AG20443 (cell line): ENCODE results near the gene MEGF9.
A peak's percentile ranks its signal among the peaks of the same experiment; 100 is the strongest.

Source experiments
- DNase-seq: peaks from one replicate; pipeline ENCODE4 v3.0.0; 2012; ENCODE audit warnings: low spot score, mixed read lengths

The MEGF9 gene

GRCh38 chr9:120705174-120705573, 9.1 kb downstream of the MEGF9 start:
- no peak for DNase-seq

GRCh38 chr9:120702075-120702474, 12.2 kb downstream of the MEGF9 start:
- no peak for DNase-seq

DNA sequence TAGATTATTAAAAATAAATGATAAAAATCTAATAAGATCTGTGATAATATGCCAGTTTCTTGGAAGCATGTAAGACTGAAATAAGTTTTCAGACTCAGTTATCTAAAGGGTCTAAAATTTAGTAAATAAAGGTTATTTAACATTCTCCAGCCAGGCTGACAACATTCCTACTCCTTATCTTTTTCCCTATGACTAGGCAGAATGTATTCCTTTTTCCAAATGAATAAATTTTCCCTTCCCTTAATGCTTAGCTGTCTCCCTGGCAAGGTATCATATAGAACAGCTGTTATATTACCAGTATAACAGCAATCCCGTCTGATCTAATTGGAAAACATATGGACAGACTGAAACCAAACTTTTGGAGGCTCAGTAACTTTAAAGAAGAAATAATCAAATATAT, 13.0 kb downstream of the MEGF9 start:
- DNase-seq, result no peak

DNA sequence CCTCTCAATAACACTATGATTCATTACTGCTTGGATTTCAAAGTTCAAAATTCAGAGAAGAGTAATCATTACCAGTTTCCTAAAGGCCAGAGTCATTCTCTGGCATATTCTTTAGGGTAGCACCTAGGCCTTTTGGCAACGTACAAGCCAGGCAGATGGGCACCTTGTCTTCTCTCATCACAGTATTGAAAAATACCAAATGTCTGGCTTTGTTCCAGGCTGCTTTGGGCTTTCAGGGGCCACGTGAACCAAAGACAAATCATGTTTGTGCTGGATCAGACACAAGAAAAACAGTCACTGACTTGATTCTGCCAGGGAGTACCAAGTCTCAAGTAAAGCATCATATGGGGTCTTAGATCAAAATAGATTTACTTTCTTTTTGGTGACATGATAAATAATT, 15.5 kb downstream of the MEGF9 start:
- DNase-seq, result no peak

DNA sequence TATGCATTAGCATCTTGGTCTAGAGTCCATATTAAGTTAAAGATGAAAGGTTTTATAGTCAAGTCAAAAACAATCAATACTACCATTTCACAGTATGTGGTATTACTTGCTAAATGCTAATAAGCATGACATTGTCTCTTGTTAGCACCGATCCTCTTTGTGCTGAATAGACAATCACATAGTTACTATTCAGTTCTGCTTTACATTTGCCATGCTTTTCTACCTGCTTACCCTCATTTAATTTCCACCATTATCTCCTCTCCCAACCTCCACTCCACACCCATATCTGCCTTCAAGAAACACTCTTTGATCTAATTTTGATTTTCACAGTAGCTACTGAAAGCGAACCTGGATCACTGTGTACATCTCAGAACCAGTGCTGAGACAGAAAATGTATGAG, 16.8 kb downstream of the MEGF9 start:
- DNase-seq, result no peak

DNA sequence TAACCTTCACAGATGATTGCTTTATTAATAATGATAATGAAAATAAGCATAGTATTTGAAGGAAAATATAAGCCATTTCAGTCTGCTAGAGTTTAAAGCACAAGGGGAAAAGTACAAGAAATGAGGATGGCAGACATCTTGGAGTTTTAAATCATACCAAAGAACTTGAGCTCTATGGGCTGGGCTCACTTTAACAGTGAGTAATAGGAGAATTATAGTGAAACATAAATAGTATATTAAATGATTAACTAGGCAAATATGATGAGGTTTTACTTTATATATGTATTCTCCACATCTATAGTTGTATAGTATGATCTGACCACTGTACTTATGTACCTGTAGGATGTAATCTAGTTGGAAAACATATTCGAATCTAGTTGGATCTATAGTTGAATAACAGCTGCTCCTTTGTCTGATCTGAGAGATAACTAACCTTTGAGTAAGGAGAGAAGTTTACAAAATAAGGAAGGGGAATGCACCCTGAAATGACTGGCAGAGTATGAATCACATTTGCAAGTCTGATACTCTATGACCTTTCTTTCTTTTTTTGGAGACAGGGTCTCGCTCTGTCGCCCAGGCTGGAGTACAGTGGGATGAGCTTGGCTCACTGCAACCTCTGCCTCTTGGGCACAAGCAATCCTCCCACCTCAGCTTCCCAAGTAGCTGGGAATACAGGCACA, 17.6 kb downstream of the MEGF9 start:
- no peak for DNase-seq

GRCh38 chr9:120694559-120694958, 19.7 kb downstream of the MEGF9 start:
- no peak for DNase-seq

- no peak for DNase-seq
Measured at GRCh38 chr9:120693700-120694008, 20.6 kb downstream of the MEGF9 start.

- peak; percentile 58 for DNase-seq
Measured at GRCh38 chr9:120692901-120693699, 21.2 kb downstream of the MEGF9 start.

GRCh38 chr9:120690372-120690771, 23.9 kb downstream of the MEGF9 start:
- DNase-seq, result no peak

DNA sequence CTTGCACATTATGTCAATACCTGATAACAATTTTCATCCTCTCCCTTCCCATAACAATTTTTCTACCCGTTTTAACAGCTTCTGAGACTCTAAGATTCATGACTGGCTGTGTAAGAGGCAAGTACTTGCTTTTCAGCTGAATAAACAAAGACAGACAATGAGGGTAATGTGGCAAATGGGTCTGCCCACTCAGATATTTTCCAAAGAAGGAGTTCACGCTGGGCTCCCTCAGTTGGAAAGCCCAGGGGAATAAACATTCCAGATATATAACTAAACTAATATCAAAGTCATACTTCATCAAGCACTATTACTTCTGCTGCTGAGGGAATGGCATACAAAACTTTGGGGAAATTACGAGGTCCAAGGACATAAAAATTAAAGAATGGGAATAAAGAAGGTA, 24.4 kb downstream of the MEGF9 start:
- no peak for DNase-seq

DNA sequence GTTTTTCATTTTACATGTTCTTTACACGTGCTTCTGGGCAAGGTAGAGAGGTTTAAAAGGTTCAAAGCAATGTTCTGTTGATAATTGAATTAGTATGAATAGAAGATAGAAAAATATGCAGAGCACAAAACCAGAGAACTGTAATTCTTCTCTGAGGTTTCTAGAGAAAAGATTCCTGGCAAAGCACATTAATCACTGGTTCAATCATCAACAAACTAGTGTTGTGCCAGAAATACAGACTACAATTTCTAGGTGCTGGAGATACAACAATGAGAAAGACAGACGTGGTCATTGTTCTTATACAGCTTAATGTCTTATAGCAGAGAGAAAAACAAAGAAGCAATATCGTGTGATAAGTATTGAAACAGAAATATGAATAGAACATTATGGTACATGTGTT, 25.5 kb downstream of the MEGF9 start:
- DNase-seq, result no peak

DNA sequence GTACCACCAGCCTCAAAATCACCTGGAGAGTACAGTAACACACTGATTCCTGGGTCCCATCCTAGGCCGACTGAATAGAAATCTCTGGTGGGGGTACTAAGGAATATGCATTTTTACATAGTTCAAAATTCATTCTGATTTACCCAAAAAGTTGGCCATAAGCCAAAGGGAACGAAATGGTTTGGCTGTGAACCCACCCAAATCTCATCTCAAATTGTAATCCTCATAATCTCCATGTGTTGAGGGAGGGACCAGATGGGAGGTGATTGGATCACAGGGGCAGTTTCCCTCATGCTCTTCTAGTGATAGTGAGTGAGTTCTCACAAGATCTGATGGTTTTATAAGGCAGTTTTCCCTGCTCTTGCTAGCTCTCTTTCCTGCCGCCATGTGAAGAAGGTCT, 31.1 kb downstream of the MEGF9 start:
- DNase-seq, result no peak

GRCh38 chr9:120681121-120681520, 33.1 kb downstream of the MEGF9 start:
- no peak for DNase-seq

DNA sequence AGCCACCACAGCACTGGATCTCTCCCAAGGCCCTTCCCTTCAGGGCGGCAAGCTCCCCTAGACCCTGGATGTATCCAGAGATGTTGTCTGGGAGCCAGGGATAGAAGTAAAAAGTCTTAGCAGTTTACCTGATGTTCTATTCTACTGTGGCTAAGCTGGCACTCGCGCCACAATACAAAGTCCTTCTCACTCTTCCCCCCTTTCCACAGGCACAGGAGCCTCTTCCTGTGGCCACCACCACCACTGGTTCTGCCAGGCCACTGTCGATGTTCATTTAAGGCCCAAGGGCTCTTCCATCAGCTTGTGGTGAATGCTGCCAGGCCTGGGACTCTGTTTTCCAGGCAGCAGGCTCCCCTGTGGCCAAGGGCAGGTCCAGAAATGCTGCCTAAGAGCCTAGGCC, 33.7 kb downstream of the MEGF9 start:
- no peak for DNase-seq

GRCh38 chr9:120680161-120680560, 34.1 kb downstream of the MEGF9 start:
- DNase-seq, result no peak

- no peak for DNase-seq
Measured at GRCh38 chr9:120677965-120678364, 36.3 kb downstream of the MEGF9 start.

DNA sequence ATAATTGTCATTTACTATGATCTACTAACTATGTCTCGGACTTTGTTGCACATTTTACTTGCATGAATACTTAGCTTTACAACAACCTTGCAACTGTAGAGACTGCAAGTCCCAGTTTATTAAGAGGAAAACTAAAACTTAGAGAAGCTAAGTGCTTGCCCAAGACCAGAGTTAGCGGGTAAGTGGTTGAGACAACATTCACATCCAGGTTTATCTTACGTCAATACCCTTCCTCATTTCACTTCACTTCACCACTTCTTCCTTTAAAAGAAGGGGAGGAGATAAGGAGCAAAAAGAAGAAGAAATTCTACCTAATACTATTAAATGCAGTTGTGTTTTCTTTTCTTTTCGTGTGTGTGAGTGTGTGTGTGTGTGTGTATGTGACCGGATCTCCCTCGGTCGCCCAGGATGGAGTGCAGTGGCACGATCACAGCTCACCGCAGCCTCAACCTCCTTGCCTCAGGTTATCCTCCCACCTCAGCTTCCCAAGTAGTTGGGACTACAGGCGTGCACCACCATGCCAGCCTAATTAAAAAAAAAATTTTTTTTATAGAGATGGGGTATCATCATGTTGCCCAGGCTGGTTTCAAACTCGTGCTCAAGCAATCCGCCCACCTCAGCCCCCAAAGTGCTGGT, 37.4 kb downstream of the MEGF9 start:
- no peak for DNase-seq

DNA sequence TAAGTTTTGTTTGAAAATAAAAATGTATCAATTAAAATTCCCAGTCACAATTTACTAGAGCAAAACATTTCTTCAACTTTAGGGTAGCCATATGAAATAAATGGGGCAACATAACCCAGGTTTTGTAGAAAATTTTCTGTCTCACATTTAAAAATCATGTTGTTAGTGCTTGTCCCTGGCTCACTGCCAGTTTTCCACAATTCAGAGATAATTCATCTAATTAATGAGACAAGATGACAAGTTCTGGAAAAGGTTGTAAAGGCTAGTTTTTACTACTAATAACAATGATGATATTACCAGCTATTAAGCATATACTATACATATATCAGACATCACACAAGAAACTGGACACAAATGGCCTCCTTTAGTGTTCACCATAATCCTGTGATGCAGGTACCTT, 45.9 kb downstream of the MEGF9 start:
- no peak for DNase-seq

- DNase-seq, result no peak
Measured at GRCh38 chr9:120663950-120664349, 50.3 kb downstream of the MEGF9 start.

GRCh38 chr9:120663380-120663779, 50.9 kb downstream of the MEGF9 start:
- no peak for DNase-seq

- DNase-seq, result no peak
Measured at GRCh38 chr9:120662513-120662912, 51.8 kb downstream of the MEGF9 start.

GRCh38 chr9:120659676-120660075, 54.6 kb downstream of the MEGF9 start:
- DNase-seq, result no peak

DNA sequence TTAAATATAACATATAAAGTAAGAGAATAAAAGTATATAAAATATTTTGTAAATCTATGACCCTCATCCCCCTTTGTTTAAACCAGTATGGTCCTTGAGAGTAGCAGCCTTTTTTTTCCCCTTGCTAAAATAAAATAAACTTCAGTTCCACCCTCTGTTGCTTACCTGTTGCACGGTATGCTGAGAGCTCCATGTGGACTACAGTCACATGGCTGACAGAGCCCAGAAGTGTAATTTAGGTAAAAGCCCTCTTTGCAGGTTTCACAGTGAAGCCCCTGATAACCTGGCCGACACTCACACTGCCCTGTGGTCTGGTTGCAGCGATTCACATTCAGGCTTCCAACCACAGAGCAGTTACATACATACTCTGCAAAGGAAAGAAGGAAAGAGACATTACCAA, 55.1 kb downstream of the MEGF9 start:
- no peak for DNase-seq
